Measurements from ENCODE around the gene TNC. TPM values are rescaled to one million over a fixed set of nuclear protein-coding genes. Genes with fewer than 3 reads are reported as not detected.

The TNC gene
- total RNA-seq, 1 experiment from 2014 or later: 106 TPM

DNA sequence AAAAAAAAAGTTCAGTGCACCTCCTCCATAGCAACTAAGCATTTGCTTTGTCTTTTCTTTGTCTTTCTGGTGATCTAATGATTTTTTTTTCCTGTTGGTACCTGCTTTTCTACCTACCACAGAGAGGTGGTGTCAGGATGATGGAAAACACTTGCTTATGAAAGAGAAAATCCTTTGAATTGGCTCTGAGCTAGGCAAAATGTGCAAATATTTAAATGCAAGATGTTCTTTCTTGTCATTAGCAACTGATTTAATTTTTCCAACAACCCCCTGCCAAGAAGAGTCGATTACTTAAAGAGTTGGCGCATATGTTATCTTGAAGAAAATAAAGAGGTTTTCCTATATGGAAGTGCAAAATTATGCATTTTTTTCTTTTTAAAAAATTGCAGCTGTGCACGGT is 37.7 kb downstream of the TNC start:
- DNase-seq (ENCODE audit: low read depth, low spot score): no peak
- in situ Hi-C loops (cut with HindIII; ENCODE audit: low pct_unique_long_range_greater_than_20kb, low sequenced_read_pairs): no loop called here

DNA sequence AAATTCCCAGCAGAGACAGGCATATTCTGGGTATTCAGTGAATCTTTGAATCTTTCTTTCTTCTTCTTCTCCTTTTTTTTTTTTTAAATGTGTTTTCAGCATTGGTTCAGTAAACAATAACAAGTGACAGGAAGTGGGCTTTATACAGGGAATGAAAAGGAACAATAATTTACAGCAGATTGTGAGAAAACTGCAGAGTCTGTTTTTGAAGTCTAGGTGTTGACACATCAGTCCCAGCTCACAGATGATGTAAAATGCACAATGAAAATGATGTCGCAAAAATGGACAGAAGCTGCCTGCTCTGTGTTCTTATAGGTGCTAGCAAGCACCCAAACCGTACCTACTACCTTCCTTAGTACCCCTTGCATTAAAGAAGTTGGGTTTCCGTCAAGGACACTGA is 38.8 kb downstream of the TNC start:
- no peak for DNase-seq (ENCODE audit: low read depth, low spot score)
- in situ Hi-C loops (cut with HindIII; ENCODE audit: low pct_unique_long_range_greater_than_20kb, low sequenced_read_pairs): no loop called here

DNA sequence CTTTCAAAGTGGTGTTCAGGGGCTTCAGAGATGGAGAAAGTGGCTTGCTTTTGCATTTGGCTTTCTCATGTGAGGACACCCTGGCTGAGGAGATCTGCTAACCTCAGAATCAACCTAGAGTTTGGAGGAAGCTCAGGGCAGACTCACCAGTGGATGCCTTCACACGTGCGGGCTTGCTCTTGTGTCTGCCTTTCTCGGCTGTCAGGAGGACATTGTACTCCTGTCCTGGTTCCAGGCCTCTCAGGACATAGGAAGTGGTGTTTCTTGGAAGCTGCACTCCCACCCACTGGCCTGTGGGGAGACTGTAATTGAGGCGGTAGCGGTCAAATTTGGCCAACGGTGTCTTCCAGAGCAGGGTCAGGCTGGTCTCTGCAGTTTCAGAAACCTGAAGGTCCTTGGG is 44.5 kb downstream of the TNC start:
- no peak for DNase-seq (ENCODE audit: low read depth, low spot score)
- in situ Hi-C loops (cut with HindIII; ENCODE audit: low pct_unique_long_range_greater_than_20kb, low sequenced_read_pairs): no loop called here

DNA sequence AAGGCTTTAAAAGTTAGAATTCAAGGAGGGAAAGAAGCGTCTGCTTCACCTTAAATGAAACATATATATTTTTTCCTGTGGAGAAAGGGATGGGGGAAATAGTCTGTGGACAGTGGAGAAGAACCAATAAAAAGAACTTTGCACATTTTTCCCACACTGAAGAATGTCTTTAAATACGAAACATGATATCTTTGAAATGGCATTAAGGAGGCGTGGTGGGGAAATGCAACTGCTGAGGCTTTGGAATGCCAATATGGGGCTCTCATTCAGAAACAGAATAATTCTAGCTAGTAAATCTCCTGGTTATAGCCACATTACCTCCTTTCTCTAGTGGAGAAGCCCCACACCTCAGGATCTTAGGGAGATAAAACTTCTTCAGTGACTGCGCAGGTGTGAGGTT is 46.8 kb downstream of the TNC start:
- in situ Hi-C loops (cut with HindIII; ENCODE audit: low pct_unique_long_range_greater_than_20kb, low sequenced_read_pairs): no loop called here
- DNase-seq (ENCODE audit: low read depth, low spot score): no peak

DNA sequence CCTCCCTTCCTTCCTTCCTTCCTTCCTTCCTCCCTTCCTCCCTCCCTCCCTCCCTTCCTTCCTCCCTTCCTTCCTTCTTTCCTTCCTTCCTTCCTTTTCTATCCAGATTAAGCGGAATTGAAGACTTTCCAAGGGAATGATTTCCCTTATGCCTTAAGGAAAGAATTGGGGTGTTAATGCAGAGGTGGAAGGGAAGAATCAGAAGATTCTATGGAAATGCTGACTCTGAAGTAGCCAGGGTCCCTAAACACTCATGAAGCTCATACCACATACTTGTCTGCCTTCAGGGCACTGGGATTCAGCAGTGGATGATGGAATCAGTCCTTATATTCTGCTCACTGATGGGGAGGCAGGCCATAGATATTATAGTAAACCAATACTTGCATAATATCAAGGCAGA is 48.2 kb downstream of the TNC start:
- in situ Hi-C loops (cut with HindIII; ENCODE audit: low pct_unique_long_range_greater_than_20kb, low sequenced_read_pairs): no loop called here
- no peak for DNase-seq (ENCODE audit: low read depth, low spot score)

DNA sequence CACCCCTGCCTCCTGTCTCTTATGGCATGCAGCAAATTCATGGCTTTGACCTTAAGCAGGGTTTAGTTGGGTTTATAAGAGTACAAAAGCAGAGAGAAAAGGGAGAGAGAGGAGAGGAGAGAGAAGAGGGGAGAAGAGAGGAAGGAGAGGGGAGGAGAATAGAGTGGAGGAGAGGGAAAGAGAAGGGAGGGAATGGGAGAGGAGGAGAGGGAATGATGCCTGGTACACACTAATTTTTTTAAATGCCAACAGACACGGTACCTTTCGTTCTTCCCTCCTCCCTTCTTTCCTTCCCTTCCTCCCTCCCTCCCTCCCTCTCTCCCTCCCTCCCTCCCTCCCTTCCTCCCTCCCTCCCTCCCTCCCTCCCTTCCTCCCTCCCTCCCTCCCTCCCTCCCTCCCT is 48.7 kb downstream of the TNC start:
- in situ Hi-C loops (cut with HindIII; ENCODE audit: low pct_unique_long_range_greater_than_20kb, low sequenced_read_pairs): no loop called here
- no peak for DNase-seq (ENCODE audit: low read depth, low spot score)

DNA sequence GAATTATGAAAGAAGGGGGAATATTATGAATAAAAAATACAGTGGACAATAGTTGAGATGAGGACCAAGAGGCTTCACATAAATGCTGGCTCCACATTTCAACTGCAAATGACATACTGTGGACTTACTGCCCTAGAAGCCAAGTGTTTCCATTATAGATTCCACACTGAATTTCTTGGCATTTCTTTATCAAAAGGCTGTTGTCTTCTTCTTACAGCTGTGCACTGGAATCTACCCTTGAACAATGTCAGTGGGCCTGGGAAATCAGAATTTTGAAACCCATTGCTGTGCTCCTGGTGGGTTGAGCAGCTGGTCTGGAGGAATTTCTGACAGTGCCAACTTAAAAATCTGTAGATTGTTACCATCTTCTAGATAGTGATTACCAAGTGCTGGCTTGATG is 49.9 kb downstream of the TNC start:
- in situ Hi-C loops (cut with HindIII; ENCODE audit: low pct_unique_long_range_greater_than_20kb, low sequenced_read_pairs): no loop called here
- DNase-seq (ENCODE audit: low read depth, low spot score): no peak

DNA sequence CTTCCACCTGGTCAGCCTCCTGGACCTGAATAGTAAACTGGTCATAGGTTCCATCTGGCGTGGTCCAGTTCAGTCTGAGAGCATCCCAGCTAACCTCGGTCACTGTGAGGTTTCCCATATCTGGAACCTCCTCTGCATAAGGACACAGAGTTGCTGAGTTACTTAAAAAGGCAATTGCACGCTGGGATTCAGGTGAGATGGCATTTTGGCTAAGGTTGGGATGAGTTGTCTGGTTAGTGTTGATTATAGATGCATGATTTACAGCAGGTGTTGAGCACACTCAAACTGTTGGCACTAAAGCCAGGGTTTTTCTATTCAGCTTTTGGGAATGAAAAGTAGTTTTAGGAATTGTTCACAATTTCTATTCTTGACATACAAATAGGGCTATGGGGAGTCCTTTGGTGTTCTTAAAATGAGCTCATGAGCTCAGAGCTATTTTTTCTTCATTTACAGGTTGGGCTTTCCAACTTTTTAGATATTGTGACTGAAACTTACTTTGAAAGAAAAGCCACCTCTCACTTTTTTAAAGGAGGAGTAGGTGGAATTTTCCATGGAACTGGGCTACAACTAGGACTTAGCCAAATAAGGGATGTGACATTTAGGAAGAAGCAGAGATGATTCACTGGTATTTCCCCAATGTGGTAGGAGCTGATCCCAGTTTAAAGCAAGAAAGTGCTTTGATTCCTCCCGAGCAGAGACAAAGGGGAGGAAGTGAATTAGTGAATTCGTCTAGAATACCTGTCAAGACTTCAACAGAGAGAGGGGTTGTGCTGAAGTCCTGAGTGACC is 54.7 kb downstream of the TNC start:
- in situ Hi-C loops (cut with HindIII; ENCODE audit: low pct_unique_long_range_greater_than_20kb, low sequenced_read_pairs): no loop called here

DNA sequence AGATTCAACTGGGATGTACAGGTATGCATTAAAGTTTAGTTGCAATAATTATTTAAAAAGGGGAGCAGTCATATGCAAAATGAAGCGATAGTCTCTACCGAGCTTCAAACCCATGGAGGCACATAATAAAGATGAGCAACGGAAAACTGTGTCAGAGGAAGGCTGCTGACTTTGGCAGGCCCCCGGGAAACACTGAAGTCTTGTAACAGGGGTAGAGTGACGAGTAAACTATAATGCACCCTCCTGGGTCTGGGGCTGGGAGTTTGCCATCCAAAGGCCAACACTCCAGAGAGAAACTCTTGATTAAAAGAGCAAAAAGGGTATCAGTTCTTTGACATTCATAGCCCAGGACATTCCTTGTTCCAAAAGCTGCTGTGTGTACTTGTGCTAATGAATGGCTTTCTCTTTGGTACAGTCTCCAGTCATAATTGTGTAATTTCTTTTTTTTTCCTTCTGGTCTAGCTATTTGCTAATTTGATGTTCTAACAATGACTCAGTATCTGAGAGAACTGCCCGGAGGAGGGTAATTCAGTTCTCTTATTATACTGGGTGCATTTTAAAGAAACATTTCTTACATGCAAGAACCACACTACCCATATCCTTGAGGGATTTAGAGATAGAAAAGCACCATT is 59.2 kb downstream of the TNC start:
- in situ Hi-C loops (cut with HindIII; ENCODE audit: low pct_unique_long_range_greater_than_20kb, low sequenced_read_pairs): no loop called here
- peak; percentile 84 for DNase-seq (ENCODE audit: low read depth, low spot score)

More for the DNA sequence above, 54.7 kb downstream of the TNC start:
- no peak for DNase-seq (ENCODE audit: low read depth, low spot score)

DNA sequence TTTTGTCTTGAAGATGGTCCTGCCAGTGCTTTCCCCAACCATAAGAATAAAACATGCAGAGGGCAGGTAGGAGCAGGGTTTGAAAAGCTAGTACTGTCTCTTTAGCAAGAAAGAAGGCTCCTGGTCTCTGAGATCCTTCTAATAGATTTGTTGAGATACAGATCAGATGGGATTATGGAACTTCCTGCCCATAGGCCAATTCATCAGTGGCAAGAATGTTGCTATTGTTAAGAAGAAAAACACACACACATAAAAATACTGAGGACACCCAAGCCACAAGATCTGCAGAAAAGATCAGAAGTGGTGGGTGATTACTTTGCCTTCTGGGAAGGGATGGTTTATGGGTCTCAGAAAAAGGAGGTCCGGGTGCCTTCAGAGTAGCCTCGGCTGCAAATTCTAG is 59.8 kb downstream of the TNC start:
- in situ Hi-C loops (cut with HindIII; ENCODE audit: low pct_unique_long_range_greater_than_20kb, low sequenced_read_pairs): no loop called here
- DNase-seq (ENCODE audit: low read depth, low spot score): peak; percentile 70

DNA sequence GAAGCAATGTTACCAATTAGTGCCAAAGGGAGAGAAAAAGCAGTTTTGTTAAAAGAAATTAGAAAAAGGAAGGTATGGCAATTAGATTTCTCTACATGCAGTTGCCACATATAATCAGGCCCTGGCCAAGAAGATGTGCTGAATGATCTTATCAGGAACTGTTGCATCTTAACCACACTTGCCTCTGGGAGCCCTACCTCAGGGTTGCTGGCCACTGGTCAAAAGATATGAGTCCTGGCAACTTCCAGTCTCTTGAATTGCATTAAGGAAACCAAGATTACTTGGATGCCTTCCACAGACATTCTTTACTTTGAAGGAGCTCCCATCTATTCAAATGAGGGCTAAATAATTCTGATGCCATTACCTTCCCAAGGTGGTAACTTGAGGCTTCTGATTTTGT is 60.4 kb downstream of the TNC start:
- DNase-seq (ENCODE audit: low read depth, low spot score): no peak
- in situ Hi-C loops (cut with HindIII; ENCODE audit: low pct_unique_long_range_greater_than_20kb, low sequenced_read_pairs): no loop called here

DNA sequence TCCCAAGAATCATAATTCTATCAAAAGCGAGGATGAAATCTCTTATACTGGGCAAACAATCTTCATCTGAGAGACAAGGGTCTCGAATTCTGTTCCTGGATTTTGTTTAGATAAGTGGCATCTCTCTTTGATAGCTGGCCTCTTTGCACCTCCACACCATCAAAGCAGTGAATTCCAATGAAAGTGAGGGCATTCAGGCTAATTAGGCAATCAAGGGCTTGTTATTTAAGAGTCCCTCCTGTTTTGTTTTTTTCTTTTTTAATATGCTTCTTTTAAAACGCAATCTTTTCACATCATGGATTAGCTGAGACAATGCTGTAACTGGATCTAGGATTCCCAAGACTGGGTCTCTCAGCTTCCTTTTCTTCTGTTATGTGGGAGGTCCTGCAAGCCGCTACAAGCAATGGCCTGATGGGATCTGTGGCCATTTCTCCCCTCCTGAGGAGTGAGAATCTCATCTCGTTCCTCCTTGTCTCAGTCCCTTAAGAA is 67.9 kb downstream of the TNC start:
- in situ Hi-C loops (cut with HindIII; ENCODE audit: low pct_unique_long_range_greater_than_20kb, low sequenced_read_pairs): no loop called here
- no peak for DNase-seq (ENCODE audit: low read depth, low spot score)

DNA sequence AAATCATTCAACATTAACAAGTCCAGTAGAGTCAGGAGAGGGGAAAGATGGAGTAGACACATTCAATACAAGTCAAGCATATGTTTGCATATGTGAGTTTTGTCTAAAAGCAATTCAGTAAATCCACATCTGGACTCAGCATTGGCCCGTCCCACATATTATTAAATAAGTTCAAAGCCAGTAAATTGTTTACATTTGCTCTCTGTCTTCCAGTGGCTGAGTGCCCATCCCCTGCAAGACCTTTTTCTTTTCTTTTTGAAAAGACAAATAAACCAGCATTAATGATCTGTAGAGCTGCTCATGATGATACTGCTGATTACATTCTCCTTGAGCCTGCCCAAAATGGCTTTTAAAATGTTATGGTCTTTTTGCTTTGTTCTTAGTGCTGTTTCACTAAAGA is 71.1 kb downstream of the TNC start:
- DNase-seq (ENCODE audit: low read depth, low spot score): no peak
- in situ Hi-C loops (cut with HindIII; ENCODE audit: low pct_unique_long_range_greater_than_20kb, low sequenced_read_pairs): no loop called here

DNA sequence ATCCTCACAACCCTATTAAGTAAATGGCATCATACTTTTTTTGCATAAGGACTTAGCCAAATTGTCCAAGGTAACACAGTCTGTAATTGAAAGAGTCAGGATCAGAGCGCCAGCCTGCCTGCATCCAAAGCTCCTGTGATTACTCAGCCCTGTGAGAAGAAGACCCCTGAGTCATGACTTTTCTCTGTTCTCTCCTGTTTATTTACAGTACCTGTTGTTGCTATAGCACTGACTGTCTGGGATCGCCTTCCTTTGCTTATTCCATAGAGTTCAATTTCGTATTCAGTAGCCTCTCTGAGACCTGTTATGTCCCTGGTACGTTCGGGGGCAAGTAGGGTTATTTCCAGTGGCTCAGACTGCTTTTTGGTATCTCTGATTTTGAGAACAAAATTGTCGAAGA is 71.8 kb downstream of the TNC start:
- in situ Hi-C loops (cut with HindIII; ENCODE audit: low pct_unique_long_range_greater_than_20kb, low sequenced_read_pairs): no loop called here
- DNase-seq (ENCODE audit: low read depth, low spot score): no peak

DNA sequence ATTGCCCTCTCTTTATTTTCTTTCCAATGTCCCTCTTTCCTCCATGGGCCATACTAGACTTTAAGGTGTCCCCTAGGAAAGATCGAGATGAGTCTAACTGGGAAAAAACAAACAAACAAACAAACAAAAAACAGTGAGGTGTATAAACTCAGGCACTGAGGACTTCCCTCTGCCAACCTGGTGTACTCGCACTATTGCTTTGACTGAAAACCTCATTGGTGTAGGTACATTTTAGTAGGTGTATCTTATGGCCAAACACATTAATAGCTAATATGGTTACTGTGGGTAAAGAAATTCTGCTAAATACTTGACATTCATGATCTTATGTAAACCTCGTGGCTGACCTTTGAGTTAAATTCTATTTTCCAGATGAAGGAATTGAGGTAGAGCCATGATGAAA is 74.3 kb downstream of the TNC start:
- no peak for DNase-seq (ENCODE audit: low read depth, low spot score)
- in situ Hi-C loops (cut with HindIII; ENCODE audit: low pct_unique_long_range_greater_than_20kb, low sequenced_read_pairs): no loop called here

DNA sequence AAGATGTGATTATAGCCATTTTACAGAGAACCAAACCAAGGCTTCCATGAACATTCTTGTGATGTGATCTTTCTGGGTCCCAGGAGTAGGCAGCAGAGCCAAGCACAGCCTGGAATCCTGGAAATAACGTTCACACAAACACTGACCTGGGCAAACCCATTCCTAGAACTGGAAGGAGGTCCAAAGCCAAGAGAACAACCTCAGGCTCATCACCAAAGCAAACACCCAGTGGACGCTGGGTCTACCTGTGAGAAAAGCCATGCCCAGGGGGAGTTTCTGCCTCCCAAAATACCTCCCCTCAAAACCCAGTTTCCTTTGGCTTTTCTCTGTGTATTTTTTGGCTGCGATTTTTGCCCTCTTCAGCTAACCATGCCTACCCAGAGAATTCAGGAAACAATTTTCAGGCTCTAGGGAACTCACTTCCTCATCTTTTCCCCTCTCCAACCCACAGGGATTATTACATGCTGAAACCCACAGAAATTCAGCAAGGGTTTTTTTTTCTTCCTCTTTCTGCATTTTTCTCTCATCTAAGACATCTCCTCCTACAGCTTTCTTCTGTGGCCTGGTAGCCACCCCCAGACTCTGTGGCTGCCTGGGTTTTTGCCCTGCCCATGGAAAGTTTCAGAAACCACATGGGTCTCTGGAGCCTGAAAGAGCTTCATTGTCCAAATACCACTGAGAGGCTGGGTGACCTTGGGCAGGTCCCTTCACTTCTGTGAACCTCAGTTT is 75.0 kb downstream of the TNC start:
- in situ Hi-C loops (cut with HindIII; ENCODE audit: low pct_unique_long_range_greater_than_20kb, low sequenced_read_pairs): no loop called here
- no peak for DNase-seq (ENCODE audit: low read depth, low spot score)

DNA sequence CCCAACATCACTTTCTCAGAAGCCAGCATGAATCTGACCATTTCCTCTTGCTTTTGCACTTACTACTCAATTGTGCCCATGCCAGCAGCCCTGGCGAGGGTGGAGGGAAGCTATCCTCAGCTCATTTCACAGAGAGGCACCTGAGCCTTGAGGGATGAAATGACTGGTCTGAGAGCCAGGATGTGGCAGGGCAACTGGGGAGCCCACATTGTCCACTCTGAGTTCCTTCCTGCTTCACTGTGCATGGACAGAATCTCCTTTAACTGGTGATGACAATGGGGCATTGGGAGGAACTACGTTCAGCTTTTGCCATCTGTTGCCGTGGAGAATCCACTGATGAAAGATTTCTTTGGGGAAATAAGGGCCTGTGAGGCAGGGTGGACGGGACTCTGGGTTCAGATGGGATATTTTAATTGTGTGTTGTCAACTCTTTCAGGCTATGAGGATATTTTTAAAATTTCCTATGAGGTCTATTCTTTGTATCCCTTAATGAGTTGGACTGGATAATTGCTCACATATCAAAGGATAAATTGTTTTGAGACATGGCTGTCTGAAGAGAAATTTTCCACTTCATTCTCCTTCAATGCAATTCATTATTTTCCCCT is 78.3 kb downstream of the TNC start:
- in situ Hi-C loops (cut with HindIII; ENCODE audit: low pct_unique_long_range_greater_than_20kb, low sequenced_read_pairs): no loop called here
- DNase-seq (ENCODE audit: low read depth, low spot score): no peak

DNA sequence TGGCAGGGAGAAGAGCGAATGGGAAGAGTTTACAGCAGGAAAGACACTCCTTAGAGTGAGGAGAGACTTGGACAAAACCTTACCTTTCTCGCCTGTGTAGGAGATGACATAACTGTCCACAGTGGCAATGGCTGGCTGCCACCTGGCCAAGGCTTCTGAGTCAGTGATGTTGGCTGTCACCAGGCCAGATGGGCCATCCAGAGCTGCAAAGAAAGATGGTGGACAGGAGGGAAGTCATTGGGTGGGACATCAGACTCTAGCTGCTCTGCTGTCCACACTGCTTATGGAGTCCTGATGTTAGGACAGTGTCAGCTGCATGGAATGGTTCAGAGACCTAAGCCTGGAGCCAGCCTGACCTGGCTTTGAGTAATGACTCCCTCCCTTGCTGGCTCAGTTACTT is 79.8 kb downstream of the TNC start:
- DNase-seq (ENCODE audit: low read depth, low spot score): no peak
- in situ Hi-C loops (cut with HindIII; ENCODE audit: low pct_unique_long_range_greater_than_20kb, low sequenced_read_pairs): no loop called here

All from SK-MEL-5 (cell line).